ENCODE results near the gene PTPRN2. TPM values are rescaled to one million over a fixed set of nuclear protein-coding genes. Genes with fewer than 3 reads are reported as not detected.

Gene PTPRN2
- total and polyA plus RNA-seq, 7 donors = 3.2 to 7.1 (median 5.5) TPM

DNA sequence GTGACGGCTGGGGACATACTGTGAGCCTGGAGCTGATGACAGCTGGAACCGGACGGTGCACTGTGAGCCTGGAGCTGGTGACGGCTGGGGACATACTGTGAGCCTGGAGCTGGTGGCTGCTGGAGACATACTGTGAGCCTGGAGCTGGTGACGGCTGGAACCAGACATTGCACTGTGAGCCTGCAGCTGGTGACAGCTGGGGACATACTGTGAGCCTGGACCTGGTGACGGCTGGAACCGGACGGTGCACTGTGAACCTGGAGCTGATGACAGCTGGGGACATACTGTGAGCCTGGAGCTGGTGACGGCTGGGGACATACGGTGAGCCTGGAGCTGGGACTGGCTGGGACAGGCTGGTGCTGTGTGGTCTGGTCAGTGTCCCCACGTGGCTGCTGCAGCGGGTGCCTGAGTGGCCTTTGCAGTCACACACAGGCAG, 47.9 kb downstream of the PTPRN2 start:
- WGBS, 2 donors = 91% methylated on average over 12 of the region's 12 CpGs
- intact Hi-C loops (cut with DNase I) = no loop called here
- TF ChIP-seq POLR2A (IDR thresholded peaks at IDR 0.05) (no peak), EP300 (IDR thresholded peaks at IDR 0.05) (no peak)

DNA sequence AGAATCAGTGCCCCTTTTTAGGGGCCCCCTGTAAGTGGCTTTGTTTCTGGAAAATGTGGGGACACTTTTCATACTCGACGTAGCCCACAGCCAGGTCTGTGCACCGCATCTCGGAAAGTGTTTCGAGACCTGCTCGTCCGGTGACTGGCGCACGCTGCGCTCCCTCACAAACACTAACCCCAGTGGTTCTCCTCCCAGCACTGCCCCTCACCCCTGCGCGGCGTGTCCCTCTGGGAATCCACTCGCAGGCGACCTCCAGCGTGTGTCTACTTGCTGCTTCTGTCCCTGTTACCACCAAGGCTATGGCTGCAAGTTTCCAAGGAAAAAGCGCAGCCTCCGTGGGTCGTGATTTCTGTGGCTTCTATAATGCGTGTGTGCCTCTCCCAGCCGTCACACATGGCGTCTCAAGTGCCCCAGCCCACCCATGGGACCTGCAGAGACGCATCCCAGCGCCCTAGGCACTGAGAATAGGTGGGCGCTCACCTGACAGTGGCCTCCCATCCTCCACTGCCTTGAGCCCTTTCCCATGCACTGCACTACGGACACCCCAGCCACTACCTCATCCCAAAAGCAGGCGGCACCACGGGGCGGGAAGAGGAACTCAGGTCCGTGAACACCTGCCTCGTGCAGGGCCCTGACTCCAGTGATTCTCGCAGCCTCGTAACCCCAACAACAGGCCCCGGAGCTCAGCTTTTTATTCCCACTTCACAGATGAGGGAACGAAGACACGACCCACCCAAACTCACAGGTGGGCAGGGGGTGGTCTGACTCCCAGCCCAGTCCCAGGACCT, 49.3 kb downstream of the PTPRN2 start:
- H3K9me3 ChIP-seq = no peaks in the 10 kb centered on the region
- H3K27ac ChIP-seq = no peak overlapping the region
- WGBS, 2 donors = 93% methylated on average over 36 of the region's 36 CpGs
- no peaks in the 10 kb centered on the region for H3K36me3 ChIP-seq
- DNase-seq = no peak
- intact Hi-C loops (cut with DNase I) = no loop called here
- H3K4me1 ChIP-seq = no peaks in the 10 kb centered on the region
- no peak overlapping the region for H3K4me3 ChIP-seq
- H3K27me3 ChIP-seq = no peaks in the 10 kb centered on the region
- TF ChIP-seq EP300 (IDR thresholded peaks at IDR 0.05) (no peak), POLR2AphosphoS5 (IDR thresholded peaks at IDR 0.05) (no peak), POLR2A (IDR thresholded peaks at IDR 0.05) (no peak)
- TF ChIP-seq, protein P1, sequence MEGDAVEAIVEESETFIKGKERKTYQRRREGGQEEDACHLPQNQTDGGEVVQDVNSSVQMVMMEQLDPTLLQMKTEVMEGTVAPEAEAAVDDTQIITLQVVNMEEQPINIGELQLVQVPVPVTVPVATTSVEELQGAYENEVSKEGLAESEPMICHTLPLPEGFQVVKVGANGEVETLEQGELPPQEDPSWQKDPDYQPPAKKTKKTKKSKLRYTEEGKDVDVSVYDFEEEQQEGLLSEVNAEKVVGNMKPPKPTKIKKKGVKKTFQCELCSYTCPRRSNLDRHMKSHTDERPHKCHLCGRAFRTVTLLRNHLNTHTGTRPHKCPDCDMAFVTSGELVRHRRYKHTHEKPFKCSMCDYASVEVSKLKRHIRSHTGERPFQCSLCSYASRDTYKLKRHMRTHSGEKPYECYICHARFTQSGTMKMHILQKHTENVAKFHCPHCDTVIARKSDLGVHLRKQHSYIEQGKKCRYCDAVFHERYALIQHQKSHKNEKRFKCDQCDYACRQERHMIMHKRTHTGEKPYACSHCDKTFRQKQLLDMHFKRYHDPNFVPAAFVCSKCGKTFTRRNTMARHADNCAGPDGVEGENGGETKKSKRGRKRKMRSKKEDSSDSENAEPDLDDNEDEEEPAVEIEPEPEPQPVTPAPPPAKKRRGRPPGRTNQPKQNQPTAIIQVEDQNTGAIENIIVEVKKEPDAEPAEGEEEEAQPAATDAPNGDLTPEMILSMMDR (IDR thresholded peaks at IDR 0.05) = no peak

More for the DNA sequence above, 47.9 kb downstream of the PTPRN2 start:
- no peak overlapping the region for H3K27ac ChIP-seq
- DNase-seq = no peak
- H3K9me3 ChIP-seq = no peaks in the 10 kb centered on the region
- no peak overlapping the region for H3K4me3 ChIP-seq
- no peaks in the 10 kb centered on the region for H3K27me3 ChIP-seq
- H3K4me1 ChIP-seq = no peaks in the 10 kb centered on the region
- no peaks in the 10 kb centered on the region for H3K36me3 ChIP-seq

DNA sequence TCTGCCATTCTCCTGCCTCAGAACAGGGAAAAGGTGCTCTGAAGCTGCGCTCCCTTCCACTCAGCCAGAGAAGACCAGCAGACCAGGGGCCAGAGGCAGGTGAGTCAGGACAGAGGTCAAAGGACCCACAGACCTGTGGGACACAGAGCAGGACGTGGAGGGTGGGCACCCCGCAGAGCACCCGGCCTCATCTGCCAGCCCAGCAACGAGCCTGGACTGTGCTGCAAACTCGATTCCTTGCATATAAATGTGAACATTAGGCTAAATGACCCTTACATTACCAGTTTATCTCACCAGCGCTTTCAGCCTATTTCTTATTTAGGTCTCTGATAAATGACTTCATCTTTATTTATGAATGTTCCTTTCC, 50.1 kb downstream of the PTPRN2 start:
- Histone ChIP-seq H3K27ac (no peak overlapping the region), H3K9me3 (no peaks in the 10 kb centered on the region), H3K4me3 (no peak overlapping the region), H3K4me1 (no peaks in the 10 kb centered on the region), H3K36me3 (no peaks in the 10 kb centered on the region), H3K27me3 (no peaks in the 10 kb centered on the region)
- TF ChIP-seq POLR2A (IDR thresholded peaks at IDR 0.05) (no peak), EP300 (IDR thresholded peaks at IDR 0.05) (no peak), POLR2AphosphoS5 (IDR thresholded peaks at IDR 0.05) (no peak)
- TF ChIP-seq, protein P1 (IDR thresholded peaks at IDR 0.05) = no peak
- intact Hi-C loops (cut with DNase I) = no loop called here
- no peak for DNase-seq
- WGBS, 2 donors = 78 to 87% methylated on average over 7 of the region's 7 CpGs

DNA sequence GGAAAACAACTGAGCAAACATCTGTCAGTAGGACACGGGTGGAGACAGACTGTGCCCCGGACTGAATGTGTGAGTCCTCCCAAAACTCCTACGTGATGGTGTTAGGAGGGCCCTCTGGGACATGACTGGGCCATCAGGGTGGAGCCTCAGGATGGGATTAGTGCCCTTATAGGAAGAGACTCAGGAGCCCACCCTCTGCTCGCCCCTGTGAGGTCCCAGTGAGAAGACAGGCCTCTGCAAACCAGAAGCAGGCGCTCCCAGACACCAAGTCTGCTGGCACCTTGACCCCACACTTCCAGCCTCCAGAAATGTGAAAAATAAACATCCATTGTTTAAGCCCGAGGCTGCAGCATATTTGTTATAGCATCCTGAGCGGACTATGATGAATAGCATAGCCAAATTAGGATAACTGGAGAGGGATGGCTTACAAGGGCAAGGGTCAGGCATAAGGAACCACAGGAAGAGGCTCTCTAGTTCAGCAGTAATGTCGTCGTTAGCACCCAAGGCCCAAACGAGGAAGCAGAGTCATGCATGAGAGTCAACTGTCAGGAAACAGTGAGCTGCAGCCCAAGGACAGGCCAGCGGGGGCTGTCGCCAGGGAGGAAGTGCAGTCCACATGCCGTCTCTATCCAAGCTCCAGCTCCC, 50.6 kb downstream of the PTPRN2 start:
- 55 to 76% methylated on average over 13 of the region's 13 CpGs for WGBS, 2 donors
- intact Hi-C loops (cut with DNase I) = no loop called here
- no peaks in the 10 kb centered on the region for H3K4me1 ChIP-seq
- H3K4me3 ChIP-seq = no peak overlapping the region
- H3K36me3 ChIP-seq = no peaks in the 10 kb centered on the region
- no peak overlapping the region for H3K27ac ChIP-seq
- H3K9me3 ChIP-seq = no peaks in the 10 kb centered on the region
- no peaks in the 10 kb centered on the region for H3K27me3 ChIP-seq
- TF ChIP-seq EP300 (IDR thresholded peaks at IDR 0.05) (no peak), POLR2AphosphoS5 (IDR thresholded peaks at IDR 0.05) (no peak), POLR2A (IDR thresholded peaks at IDR 0.05) (no peak)
- TF ChIP-seq, protein P1 (IDR thresholded peaks at IDR 0.05) = no peak
- DNase-seq = no peak

DNA sequence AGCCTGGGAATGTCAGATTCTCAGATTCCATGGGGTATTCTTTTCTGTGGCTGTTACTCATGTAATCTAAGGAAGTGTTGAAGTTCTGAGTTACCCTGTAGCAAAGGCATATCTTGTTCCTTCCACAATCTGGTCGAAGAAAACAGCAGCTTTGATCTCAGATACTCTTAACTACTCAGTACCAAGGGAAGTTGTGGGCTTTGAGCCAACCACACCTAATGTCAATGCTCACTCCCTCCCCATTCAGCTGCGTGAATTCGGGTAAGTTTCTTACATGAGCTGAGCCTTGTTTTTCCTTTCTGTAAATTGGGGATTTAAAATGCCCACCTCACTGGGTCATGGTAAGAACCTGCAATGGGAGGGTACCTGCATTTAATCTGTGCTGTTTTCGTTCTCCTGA, 52.5 kb downstream of the PTPRN2 start:
- DNase-seq = no peak
- no peak overlapping the region for H3K27ac ChIP-seq
- no peak overlapping the region for H3K4me3 ChIP-seq
- no peak for TF ChIP-seq EP300 (IDR thresholded peaks at IDR 0.05)
- no peak for TF ChIP-seq POLR2A (IDR thresholded peaks at IDR 0.05)
- TF ChIP-seq, protein P1 (IDR thresholded peaks at IDR 0.05) = no peak
- TF ChIP-seq POLR2AphosphoS5 (IDR thresholded peaks at IDR 0.05) = no peak
- no peaks in the 10 kb centered on the region for H3K4me1 ChIP-seq
- intact Hi-C loops (cut with DNase I) = no loop called here
- no peaks in the 10 kb centered on the region for H3K36me3 ChIP-seq
- 80 to 82% methylated on average over 4 of the region's 4 CpGs for WGBS, 2 donors
- H3K9me3 ChIP-seq = no peaks in the 10 kb centered on the region
- no peaks in the 10 kb centered on the region for H3K27me3 ChIP-seq

Data from sigmoid colon (tissue), 7 donors.